ENCODE measurements around the gene PGAP1. TPM values are rescaled to one million over a fixed set of nuclear protein-coding genes. Genes with fewer than 3 reads are reported as not detected.

PGAP1 gene
- total RNA-seq, 1 experiment from 2014 or later, result 29.4 TPM

DNA sequence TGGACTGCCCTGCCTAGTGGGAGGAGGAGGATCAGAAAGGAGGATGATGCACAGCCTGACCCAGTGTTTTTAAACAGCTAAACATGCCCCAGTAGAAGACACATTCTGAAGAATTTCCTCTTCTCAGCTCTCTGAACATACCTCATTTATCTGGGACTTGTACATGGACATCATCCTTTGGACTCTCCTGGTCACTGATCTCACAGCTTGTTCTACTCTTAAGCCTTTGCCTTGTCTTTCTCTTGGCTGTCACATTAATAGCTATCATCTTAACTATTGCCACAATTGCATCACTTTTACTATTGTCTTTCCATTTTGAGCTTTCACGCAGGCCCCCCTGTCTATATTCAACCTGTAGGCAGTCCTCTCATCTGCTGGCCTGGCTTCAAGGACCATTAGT, 42.0 kb upstream of the PGAP1 start:
- no peak for DNase-seq (ENCODE audit: low spot score)
- POLR2A ChIA-PET, result no interaction called here
- Mint-ChIP-seq H3K27me3 (ENCODE audit: low read depth) (no peaks in the 10 kb centered on the region), H3K4me3 (no peak overlapping the region), H3K27ac (no peak overlapping the region), H3K9me3 (peaks cover 17% of the 10 kb centered on the region), H3K4me1 (peaks cover 31% of the 10 kb centered on the region), H3K36me3 (peaks cover 16% of the 10 kb centered on the region)
- TF ChIP-seq PRRX2 (CRISPR knock-in tag; IDR thresholded peaks at IDR 0.05) (no peak), ZNF423 (CRISPR knock-in tag; IDR thresholded peaks at IDR 0.05) (no peak), CREM (CRISPR knock-in tag; IDR thresholded peaks at IDR 0.05) (no peak), TEAD4 (CRISPR knock-in tag; IDR thresholded peaks at IDR 0.05) (no peak), JAZF1 (CRISPR knock-in tag; IDR thresholded peaks at IDR 0.05) (no peak), RORB (CRISPR knock-in tag; IDR thresholded peaks at IDR 0.05) (no peak), NR3C1 (CRISPR knock-in tag; conservative IDR thresholded peaks at IDR 0.05; ENCODE audit: low read depth) (no peak), MXD4 (CRISPR knock-in tag; IDR thresholded peaks at IDR 0.05; ENCODE audit: borderline replicate concordance) (no peak), ZNF416 (CRISPR knock-in tag; IDR thresholded peaks at IDR 0.05) (no peak), RELA (CRISPR knock-in tag; IDR thresholded peaks at IDR 0.05; ENCODE audit: borderline replicate concordance) (no peak), GTF2I (CRISPR knock-in tag; conservative IDR thresholded peaks at IDR 0.05) (no peak), ETV6 (CRISPR knock-in tag; IDR thresholded peaks at IDR 0.05) (no peak), TP53 (CRISPR knock-in tag; IDR thresholded peaks at IDR 0.05) (no peak)
- TF ChIP-seq, protein P1, sequence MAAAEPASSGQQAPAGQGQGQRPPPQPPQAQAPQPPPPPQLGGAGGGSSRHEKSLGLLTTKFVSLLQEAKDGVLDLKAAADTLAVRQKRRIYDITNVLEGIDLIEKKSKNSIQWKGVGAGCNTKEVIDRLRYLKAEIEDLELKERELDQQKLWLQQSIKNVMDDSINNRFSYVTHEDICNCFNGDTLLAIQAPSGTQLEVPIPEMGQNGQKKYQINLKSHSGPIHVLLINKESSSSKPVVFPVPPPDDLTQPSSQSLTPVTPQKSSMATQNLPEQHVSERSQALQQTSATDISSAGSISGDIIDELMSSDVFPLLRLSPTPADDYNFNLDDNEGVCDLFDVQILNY (CRISPR knock-in tag; IDR thresholded peaks at IDR 0.05), result no peak
- TF ChIP-seq, protein P2, sequence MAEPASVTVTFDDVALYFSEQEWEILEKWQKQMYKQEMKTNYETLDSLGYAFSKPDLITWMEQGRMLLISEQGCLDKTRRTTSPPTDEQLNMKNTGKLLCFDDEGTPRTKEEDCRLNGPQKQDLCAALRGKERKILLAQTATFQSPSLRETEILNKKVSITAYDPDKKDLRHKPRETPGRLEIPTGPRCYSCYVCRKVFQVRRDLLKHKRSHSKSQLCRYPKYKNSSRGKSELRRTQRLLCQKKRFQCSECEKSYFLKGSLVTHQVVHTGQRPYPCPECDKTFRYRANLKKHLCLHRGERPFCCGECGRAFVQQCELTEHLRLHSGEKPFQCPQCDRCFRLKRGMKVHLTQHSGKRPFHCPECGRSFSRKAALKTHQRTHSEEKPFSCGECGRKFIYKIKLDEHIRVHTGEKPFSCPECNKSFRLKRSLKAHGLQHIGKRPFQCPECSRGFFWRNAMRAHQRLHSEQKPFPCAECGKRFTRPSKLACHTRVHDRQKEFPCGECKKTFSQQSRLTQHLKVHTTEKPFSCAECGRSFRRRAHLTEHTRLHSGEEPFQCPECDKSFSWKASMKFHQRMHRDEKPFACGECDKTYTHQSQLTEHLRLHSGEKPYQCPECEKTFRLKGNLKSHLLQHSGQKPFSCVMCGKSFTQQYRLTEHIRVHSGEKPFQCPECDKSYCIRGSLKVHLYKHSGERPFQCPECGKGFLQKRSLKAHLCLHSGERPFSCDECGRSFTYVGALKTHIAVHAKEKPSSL (CRISPR knock-in tag; conservative IDR thresholded peaks at IDR 0.05), result no peak
- TF ChIP-seq, protein P3, sequence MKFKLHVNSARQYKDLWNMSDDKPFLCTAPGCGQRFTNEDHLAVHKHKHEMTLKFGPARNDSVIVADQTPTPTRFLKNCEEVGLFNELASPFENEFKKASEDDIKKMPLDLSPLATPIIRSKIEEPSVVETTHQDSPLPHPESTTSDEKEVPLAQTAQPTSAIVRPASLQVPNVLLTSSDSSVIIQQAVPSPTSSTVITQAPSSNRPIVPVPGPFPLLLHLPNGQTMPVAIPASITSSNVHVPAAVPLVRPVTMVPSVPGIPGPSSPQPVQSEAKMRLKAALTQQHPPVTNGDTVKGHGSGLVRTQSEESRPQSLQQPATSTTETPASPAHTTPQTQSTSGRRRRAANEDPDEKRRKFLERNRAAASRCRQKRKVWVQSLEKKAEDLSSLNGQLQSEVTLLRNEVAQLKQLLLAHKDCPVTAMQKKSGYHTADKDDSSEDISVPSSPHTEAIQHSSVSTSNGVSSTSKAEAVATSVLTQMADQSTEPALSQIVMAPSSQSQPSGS (CRISPR knock-in tag; IDR thresholded peaks at IDR 0.05; ENCODE audit: borderline replicate concordance, low read depth), result no peak
- TF ChIP-seq, protein P4, sequence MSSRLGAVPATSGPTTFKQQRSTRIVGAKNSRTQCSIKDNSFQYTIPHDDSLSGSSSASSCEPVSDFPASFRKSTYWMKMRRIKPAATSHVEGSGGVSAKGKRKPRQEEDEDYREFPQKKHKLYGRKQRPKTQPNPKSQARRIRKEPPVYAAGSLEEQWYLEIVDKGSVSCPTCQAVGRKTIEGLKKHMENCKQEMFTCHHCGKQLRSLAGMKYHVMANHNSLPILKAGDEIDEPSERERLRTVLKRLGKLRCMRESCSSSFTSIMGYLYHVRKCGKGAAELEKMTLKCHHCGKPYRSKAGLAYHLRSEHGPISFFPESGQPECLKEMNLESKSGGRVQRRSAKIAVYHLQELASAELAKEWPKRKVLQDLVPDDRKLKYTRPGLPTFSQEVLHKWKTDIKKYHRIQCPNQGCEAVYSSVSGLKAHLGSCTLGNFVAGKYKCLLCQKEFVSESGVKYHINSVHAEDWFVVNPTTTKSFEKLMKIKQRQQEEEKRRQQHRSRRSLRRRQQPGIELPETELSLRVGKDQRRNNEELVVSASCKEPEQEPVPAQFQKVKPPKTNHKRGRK (CRISPR knock-in tag; IDR thresholded peaks at IDR 0.05; ENCODE audit: borderline replicate concordance), result no peak
- TF ChIP-seq, protein P5, sequence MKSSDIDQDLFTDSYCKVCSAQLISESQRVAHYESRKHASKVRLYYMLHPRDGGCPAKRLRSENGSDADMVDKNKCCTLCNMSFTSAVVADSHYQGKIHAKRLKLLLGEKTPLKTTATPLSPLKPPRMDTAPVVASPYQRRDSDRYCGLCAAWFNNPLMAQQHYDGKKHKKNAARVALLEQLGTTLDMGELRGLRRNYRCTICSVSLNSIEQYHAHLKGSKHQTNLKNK (CRISPR knock-in tag; IDR thresholded peaks at IDR 0.05), result no peak
- TF ChIP-seq, protein P6, sequence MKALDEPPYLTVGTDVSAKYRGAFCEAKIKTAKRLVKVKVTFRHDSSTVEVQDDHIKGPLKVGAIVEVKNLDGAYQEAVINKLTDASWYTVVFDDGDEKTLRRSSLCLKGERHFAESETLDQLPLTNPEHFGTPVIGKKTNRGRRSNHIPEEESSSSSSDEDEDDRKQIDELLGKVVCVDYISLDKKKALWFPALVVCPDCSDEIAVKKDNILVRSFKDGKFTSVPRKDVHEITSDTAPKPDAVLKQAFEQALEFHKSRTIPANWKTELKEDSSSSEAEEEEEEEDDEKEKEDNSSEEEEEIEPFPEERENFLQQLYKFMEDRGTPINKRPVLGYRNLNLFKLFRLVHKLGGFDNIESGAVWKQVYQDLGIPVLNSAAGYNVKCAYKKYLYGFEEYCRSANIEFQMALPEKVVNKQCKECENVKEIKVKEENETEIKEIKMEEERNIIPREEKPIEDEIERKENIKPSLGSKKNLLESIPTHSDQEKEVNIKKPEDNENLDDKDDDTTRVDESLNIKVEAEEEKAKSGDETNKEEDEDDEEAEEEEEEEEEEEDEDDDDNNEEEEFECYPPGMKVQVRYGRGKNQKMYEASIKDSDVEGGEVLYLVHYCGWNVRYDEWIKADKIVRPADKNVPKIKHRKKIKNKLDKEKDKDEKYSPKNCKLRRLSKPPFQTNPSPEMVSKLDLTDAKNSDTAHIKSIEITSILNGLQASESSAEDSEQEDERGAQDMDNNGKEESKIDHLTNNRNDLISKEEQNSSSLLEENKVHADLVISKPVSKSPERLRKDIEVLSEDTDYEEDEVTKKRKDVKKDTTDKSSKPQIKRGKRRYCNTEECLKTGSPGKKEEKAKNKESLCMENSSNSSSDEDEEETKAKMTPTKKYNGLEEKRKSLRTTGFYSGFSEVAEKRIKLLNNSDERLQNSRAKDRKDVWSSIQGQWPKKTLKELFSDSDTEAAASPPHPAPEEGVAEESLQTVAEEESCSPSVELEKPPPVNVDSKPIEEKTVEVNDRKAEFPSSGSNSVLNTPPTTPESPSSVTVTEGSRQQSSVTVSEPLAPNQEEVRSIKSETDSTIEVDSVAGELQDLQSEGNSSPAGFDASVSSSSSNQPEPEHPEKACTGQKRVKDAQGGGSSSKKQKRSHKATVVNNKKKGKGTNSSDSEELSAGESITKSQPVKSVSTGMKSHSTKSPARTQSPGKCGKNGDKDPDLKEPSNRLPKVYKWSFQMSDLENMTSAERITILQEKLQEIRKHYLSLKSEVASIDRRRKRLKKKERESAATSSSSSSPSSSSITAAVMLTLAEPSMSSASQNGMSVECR (CRISPR knock-in tag; IDR thresholded peaks at IDR 0.05; ENCODE audit: borderline replicate concordance), result no peak
- CTCF ChIA-PET, result no interaction called here
- ATAC-seq, result no peak

All from WTC11 (cell line).